Thyroid gland (tissue), 4 donors: ENCODE results near the gene MTSS2. TPM values are rescaled to one million over a fixed set of nuclear protein-coding genes. Genes with fewer than 3 reads are reported as not detected.

Experiments
- DNase-seq, 2 donors: peaks; one replicate each; pipeline ENCODE4 v3.0.0-alpha.2; 2019
- H3K27ac ChIP-seq, 3 donors: fragments of 200-600 bp; sonication (generic); 1 replicate in 2 of 3; 2 replicates in 1 of 3; pipeline ENCODE4 v1.5.1; 2016 to 2019; ENCODE audit warnings: mild to moderate bottlenecking in 1 of 3, moderate library complexity in 1 of 3
- H3K27me3 ChIP-seq: fragments of 200-600 bp; sonication (generic); one replicate; pipeline ENCODE4 v1.5.1; 2019
- H3K36me3 ChIP-seq, 2 donors: fragments of 200-600 bp; sonication (generic); one replicate each; pipeline ENCODE4 v1.5.1; 2016 to 2019
- H3K4me1 ChIP-seq, 2 donors: fragments of 200-600 bp; sonication (generic); one replicate each; pipeline ENCODE4 v1.5.1; 2017 to 2019
- H3K4me3 ChIP-seq, 3 donors: fragments of 200-600 bp; sonication (generic); replicated peaks in 1 of 3; 1 replicate in 2 of 3; 2 replicates in 1 of 3; pipeline ENCODE4 v1.5.1; 2016; ENCODE audit warnings: mild to moderate bottlenecking in 1 of 3
- H3K9me3 ChIP-seq: fragments of 200-600 bp; sonication (generic); one replicate; pipeline ENCODE4 v1.5.1; 2017
- CTCF ChIP-seq, 6 experiments: fragments of 200-600 bp in 3 of 6; fragments of 450-650 bp in 3 of 6; sonication (generic) in 3 of 6; IDR thresholded peaks; one replicate each; pipeline ENCODE4 v1.5.1; 2016 to 2019; ENCODE audit warnings: antibody characterized with exemption in 6 of 6, mild to moderate bottlenecking in 2 of 6, inconsistent platforms in 1 of 6, moderate library complexity in 1 of 6
- POLR2A ChIP-seq, 2 donors: fragments of 450-650 bp; IDR thresholded peaks; one replicate each; pipeline ENCODE4 v1.6.1; 2017; ENCODE audit warnings: antibody characterized with exemption in 2 of 2, mild to moderate bottlenecking in 2 of 2, moderate library complexity in 1 of 2
- WGBS, 2 donors: methylation state at CpG; one replicate each; pipeline ENCODE4 v1.1.5; 2017; 5-methylcytosine and 5-hydroxymethylcytosine counted together
- intact Hi-C: fragments of 100-400 bp; cut with DNase I; formaldehyde crosslinking; loops from one replicate; pipeline ENCODE4 v1.15.1; 2023
- total RNA-seq, 4 donors: library from RNA; depleted of rRNA; stranded (reverse); fragments of >200 nt; gene quantifications; one replicate each; pipeline ENCODE4 v1.2.3, GENCODE V29; 2016

Gene MTSS2
- total RNA-seq, 4 donors from 2014 or later = 11.3 to 39.8 (median 26.7) TPM

GRCh38 chr16:70720425-70721201 lies 34.8 kb upstream of the MTSS2 start:
- intact Hi-C loops = no loop called here
- 73 to 85% methylated on average over 18 of the region's 18 CpGs for WGBS, 2 donors

GRCh38 chr16:70717065-70717464 lies 31.2 kb upstream of the MTSS2 start:
- Histone ChIP-seq H3K36me3 (peaks cover 0 to 5% of the 10 kb centered on the region in 2 donors), H3K4me3 (no peak overlapping the region), H3K4me1 (peaks cover 25 to 30% of the 10 kb centered on the region in 2 donors), H3K27me3 (no peaks in the 10 kb centered on the region), H3K9me3 (no peaks in the 10 kb centered on the region), H3K27ac (peak overlapping the region; percentile 89 to 94 (median 93))
- DNase-seq = no peak
- intact Hi-C loops = no loop called here
- TF ChIP-seq CTCF (IDR thresholded peaks at IDR 0.05) = no peak
- TF ChIP-seq POLR2A (IDR thresholded peaks at IDR 0.05) = no peak
- WGBS, 2 donors = 96% methylated on average over 8 to 9 of the region's 9 CpGs

More at GRCh38 chr16:70720425-70721201, 34.8 kb upstream of the MTSS2 start:
- Histone ChIP-seq H3K4me3 (no peak overlapping the region), H3K9me3 (no peaks in the 10 kb centered on the region), H3K4me1 (peaks cover 22 to 25% of the 10 kb centered on the region in 2 donors), H3K27ac (no peak overlapping the region), H3K36me3 (peaks cover 0 to 5% of the 10 kb centered on the region in 2 donors), H3K27me3 (no peaks in the 10 kb centered on the region)
- no peak for DNase-seq
- TF ChIP-seq POLR2A (IDR thresholded peaks at IDR 0.05) (no peak), CTCF (IDR thresholded peaks at IDR 0.05) (no peak)

GRCh38 chr16:70715860-70716357 lies 30.1 kb upstream of the MTSS2 start:
- Histone ChIP-seq H3K27me3 (no peaks in the 10 kb centered on the region), H3K9me3 (no peaks in the 10 kb centered on the region), H3K4me1 (peaks cover 25 to 30% of the 10 kb centered on the region in 2 donors), H3K27ac (peak overlapping the region; percentile 89 to 94 (median 93)), H3K4me3 (no peak overlapping the region), H3K36me3 (peaks cover 0 to 5% of the 10 kb centered on the region in 2 donors)
- no peak for TF ChIP-seq CTCF (IDR thresholded peaks at IDR 0.05)
- no peak for TF ChIP-seq POLR2A (IDR thresholded peaks at IDR 0.05)
- peak; percentile 87 to 93 for DNase-seq
- intact Hi-C loops = no loop called here
- 30 to 46% methylated on average over 6 of the region's 6 CpGs for WGBS, 2 donors

GRCh38 chr16:70715055-70715858 lies 29.4 kb upstream of the MTSS2 start:
- TF ChIP-seq CTCF (IDR thresholded peaks at IDR 0.05) (peak in 3 of 6 experiments; percentile 16 to 37 (median 17)), POLR2A (IDR thresholded peaks at IDR 0.05) (peak in 1 of 2 donors; percentile 20)
- no peaks in the 10 kb centered on the region for H3K9me3 ChIP-seq
- H3K4me1 ChIP-seq = peaks cover 25 to 31% of the 10 kb centered on the region in 2 donors
- H3K27ac ChIP-seq = peak overlapping the region; percentile 89 to 94 (median 93)
- 27 to 41% methylated on average over 21 to 22 of the region's 23 CpGs for WGBS, 2 donors
- H3K4me3 ChIP-seq = no peak overlapping the region
- DNase-seq = peak; percentile 98 to 99
- no peaks in the 10 kb centered on the region for H3K27me3 ChIP-seq
- intact Hi-C loops = no loop called here
- peaks cover 0 to 3% of the 10 kb centered on the region in 2 donors for H3K36me3 ChIP-seq
